ENCODE data around the gene CHAC1. TPM values are rescaled to one million over a fixed set of nuclear protein-coding genes. Genes with fewer than 3 reads are reported as not detected.
A peak's percentile ranks its signal among the peaks of the same experiment; 100 is the strongest.

Gene CHAC1
- total RNA-seq, 1 donor from 2014 or later: 31.8 TPM

- ATAC-seq: no peak
These were observed 27.8 kb upstream of the CHAC1 start for GRCh38 chr15:40925495-40925862.

- peak; percentile 20 for ATAC-seq
These were observed 27.2 kb upstream of the CHAC1 start for GRCh38 chr15:40925863-40926658.

GRCh38 chr15:40926659-40927494 is 26.4 kb upstream of the CHAC1 start:
- ATAC-seq: no peak

- no peak for ATAC-seq
These were observed 25.8 kb upstream of the CHAC1 start for GRCh38 chr15:40927495-40927872.

GRCh38 chr15:40927873-40928806 is 25.1 kb upstream of the CHAC1 start:
- ATAC-seq: peak; percentile 2

- peak; percentile 70 for ATAC-seq
These were observed 24.2 kb upstream of the CHAC1 start, which contains the start of gene DLL4 for GRCh38 chr15:40928821-40929659. Gene DLL4, plus strand, starts transcription at chr15:40929340. Its CDS starts 329 bp downstream, at chr15:40929669.

- no peak for ATAC-seq
These were observed 23.4 kb upstream of the CHAC1 start for GRCh38 chr15:40929660-40930429.

GRCh38 chr15:40930430-40931299 is 22.6 kb upstream of the CHAC1 start:
- ATAC-seq: peak; percentile 11

GRCh38 chr15:40931300-40932142 is 21.8 kb upstream of the CHAC1 start:
- no peak for ATAC-seq

GRCh38 chr15:40932156-40932555 is 21.1 kb upstream of the CHAC1 start:
- no peak for ATAC-seq

GRCh38 chr15:40932649-40933516 is 20.4 kb upstream of the CHAC1 start:
- ATAC-seq: no peak

GRCh38 chr15:40933517-40933902 is 19.8 kb upstream of the CHAC1 start:
- no peak for ATAC-seq

GRCh38 chr15:40934457-40934856 is 18.8 kb upstream of the CHAC1 start:
- no peak for ATAC-seq

GRCh38 chr15:40936234-40936708 is 17.0 kb upstream of the CHAC1 start:
- ATAC-seq: no peak

GRCh38 chr15:40936709-40937666 is 16.3 kb upstream of the CHAC1 start:
- ATAC-seq: no peak

- peak; percentile 48 for ATAC-seq
These were observed 15.3 kb upstream of the CHAC1 start for GRCh38 chr15:40937762-40938535.
